Psoas muscle (tissue), 8 donors: ENCODE data around the gene ABCG1. TPM values are rescaled to one million over a fixed set of nuclear protein-coding genes. Genes with fewer than 3 reads are reported as not detected.

Experiments
- ATAC-seq, 4 donors: fragments of 200-7000 bp; cut with Tn5 transposase; one replicate each; pipeline ENCODE4 v1.9.1; 2020; ENCODE audit warnings: moderate library complexity in 3 of 4, mild to moderate bottlenecking in 2 of 4
- DNase-seq, 2 donors: peaks; one replicate each; pipeline ENCODE4 v3.0.0-alpha.2; 2020
- H3K27ac ChIP-seq: fragments of 200-600 bp; one replicate; pipeline ENCODE4 v1.8.0; 2022
- H3K27me3 ChIP-seq, 3 donors: fragments of 200-600 bp in 1 of 3; one replicate each; pipeline versions ENCODE4 v1.6.1 to v1.8.0; 2013 to 2022; ENCODE audit warnings: low read length in 2 of 3, mild to moderate bottlenecking in 2 of 3, moderate library complexity in 1 of 3; ENCODE audit not compliant: insufficient read depth in 3 of 3
- H3K36me3 ChIP-seq, 2 donors: fragments of 200-600 bp in 1 of 2; one replicate each; pipeline versions ENCODE4 v1.6.1 to v1.8.0; 2013 to 2022; ENCODE audit warnings: low read depth in 1 of 2, mild to moderate bottlenecking in 1 of 2, moderate library complexity in 1 of 2; ENCODE audit not compliant: insufficient read depth in 1 of 2
- H3K4me1 ChIP-seq: fragments of 200-600 bp; one replicate; pipeline ENCODE4 v1.8.0; 2022
- H3K4me3 ChIP-seq: fragments of 200-600 bp; one replicate; pipeline ENCODE4 v1.8.0; 2022; ENCODE audit warnings: mild to moderate bottlenecking
- H3K9me3 ChIP-seq: fragments of 200-600 bp; one replicate; pipeline ENCODE4 v1.8.0; 2022
- WGBS, 3 donors: extraction: QIAGEN DNeasy Blood & Tissue Kit; methylation state at CpG; one replicate each; pipeline versions ENCODE4 v1.1.6 to v1.1.7; 2013; 5-methylcytosine and 5-hydroxymethylcytosine counted together
- intact Hi-C, 2 donors: fragments of 100-400 bp; cut with DNase I; formaldehyde crosslinking; loops; one replicate each; pipeline versions ENCODE4 v1.11.0 to v1.14.2; 2022
- polyA plus RNA-seq, 3 donors: library from polyadenylated mRNA; stranded (reverse); fragments of 200-250 nt; gene quantifications; one replicate each; pipeline ENCODE4 v1.2.3, GENCODE V29; 2013
- total RNA-seq, 4 donors: library from RNA; stranded (reverse); fragmentation: NEBNext Ultra II Directional in 2 of 4; extraction: Animal tissue kit (Norgen Biotek cat#: 25700) in 2 of 4; gene quantifications; one replicate each; pipeline versions ENCODE4 v1.2.1 to v1.2.4, GENCODE V29; 2021 to 2023
- TF ChIP-seq, protein P1 (sequence below): fragments of 200-600 bp; IDR thresholded peaks from one replicate; pipeline ENCODE4 v1.8.0; 2022; ENCODE audit warnings: antibody characterized with exemption
- donor health status: healthy with polysubstance abuse.
- donor health status: DM: no; HTN: no; CAD: no; lungs with moderate emphysema.
- donor health status: Bipolar disorder and iron deficiency.
- donor health status: healthy.
- donor health status: DM: yes; HTN: yes; CAD: no.
- donor health status: DM: no; HTN: no; CAD: no.
- donor health status: DM: no; HTN: no; CAD: no.
- donor health status: DM: yes; HTN: yes; CAD: no.

The ABCG1 gene
- total and polyA plus RNA-seq, 7 donors, result 2.9 to 35.8 (median 4.4) TPM

DNA sequence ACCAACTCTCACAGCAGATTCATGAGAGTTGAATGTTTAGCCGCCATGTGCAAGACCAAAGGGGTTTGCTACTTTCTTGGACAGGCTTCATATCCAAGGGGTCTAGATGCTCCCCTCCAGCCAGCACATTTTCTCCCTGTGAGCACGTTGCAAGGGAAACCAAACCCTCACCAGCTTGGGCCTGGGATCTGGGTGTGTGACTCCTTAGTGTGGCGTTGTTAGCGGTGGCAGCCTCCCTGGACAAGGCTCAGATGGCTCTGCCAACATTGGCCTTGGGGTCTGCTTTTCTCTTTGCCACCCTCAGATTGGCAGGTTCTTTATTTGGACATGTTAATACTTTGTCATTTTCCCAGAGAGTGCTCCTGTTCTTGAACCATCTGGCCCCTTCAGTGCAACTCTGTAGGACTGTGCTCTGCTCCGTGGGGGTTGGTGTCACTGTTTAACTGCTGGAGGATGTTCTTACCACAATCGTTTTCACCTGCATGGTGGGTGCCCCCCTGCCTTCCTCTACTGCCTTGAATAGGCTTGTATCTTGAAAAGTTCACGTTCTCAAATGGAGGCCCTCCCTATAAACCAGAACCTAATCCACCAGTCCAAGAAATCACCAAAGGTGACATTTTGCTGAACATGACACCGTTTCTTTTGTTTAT lies 13.4 kb downstream of the ABCG1 start:
- ATAC-seq, result no peak
- Histone ChIP-seq H3K27ac (peak overlapping the region; percentile 96), H3K4me1 (peaks cover 93% of the 10 kb centered on the region), H3K36me3 (no peaks in the 10 kb centered on the region), H3K4me3 (peak overlapping the region; percentile 70), H3K9me3 (no peaks in the 10 kb centered on the region), H3K27me3 (no peaks in the 10 kb centered on the region)
- 48 to 65% (median 54%) methylated on average over 8 of the region's 8 CpGs for WGBS, 3 donors
- DNase-seq, result peak in 1 of 2 donors; percentile 51
- intact Hi-C loops, result loop anchor here in 1 of 2 donors (10.0 kb wide), 1 partner anchor 292 kb away; no protein-coding TSS in a partner anchor
- TF ChIP-seq, protein P1, sequence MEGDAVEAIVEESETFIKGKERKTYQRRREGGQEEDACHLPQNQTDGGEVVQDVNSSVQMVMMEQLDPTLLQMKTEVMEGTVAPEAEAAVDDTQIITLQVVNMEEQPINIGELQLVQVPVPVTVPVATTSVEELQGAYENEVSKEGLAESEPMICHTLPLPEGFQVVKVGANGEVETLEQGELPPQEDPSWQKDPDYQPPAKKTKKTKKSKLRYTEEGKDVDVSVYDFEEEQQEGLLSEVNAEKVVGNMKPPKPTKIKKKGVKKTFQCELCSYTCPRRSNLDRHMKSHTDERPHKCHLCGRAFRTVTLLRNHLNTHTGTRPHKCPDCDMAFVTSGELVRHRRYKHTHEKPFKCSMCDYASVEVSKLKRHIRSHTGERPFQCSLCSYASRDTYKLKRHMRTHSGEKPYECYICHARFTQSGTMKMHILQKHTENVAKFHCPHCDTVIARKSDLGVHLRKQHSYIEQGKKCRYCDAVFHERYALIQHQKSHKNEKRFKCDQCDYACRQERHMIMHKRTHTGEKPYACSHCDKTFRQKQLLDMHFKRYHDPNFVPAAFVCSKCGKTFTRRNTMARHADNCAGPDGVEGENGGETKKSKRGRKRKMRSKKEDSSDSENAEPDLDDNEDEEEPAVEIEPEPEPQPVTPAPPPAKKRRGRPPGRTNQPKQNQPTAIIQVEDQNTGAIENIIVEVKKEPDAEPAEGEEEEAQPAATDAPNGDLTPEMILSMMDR, result no peak

DNA sequence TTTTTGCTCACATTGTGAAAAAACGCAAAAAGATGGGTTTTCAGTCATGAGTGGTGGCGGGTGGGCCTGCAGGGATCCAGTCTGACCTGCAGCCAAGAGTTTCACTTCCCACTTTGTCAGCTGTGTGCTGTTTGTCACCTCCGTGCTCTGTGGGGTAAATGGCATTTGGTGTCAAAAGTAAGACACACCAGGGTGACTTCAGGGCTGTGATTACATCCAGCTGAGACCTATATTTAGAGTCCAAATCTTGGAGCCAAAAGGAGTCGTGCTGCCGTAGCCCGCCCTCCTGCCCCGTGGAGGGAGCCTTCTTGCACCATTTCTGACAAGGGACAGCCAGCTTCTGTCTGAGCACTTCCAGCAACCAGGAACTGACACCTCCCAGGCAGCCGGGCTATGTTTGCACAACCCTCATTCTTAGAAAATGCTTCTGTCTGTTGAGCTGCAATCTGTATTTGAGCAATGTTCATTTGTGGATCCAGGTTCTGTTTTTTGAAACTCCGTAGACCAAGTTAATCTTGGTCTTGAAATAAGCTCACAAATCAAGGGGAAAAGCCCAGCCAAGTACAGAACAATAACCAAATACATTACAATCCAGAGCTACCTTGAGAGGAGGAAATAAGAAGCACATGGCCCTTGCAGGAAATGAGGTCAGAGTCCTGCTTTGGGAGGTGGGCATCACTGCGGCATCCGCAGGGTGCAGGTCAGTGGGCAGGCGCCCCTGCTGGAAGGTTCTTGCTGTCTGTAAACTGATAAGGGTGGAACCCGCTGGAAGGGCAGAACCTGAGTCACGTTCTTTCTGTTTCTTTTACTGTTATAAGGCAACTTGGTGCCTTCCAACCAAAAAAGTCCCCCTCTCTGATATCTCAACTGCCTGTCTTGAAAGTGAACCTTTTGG lies 14.4 kb downstream of the ABCG1 start:
- TF ChIP-seq, protein P1, result peak; percentile 47
- H3K36me3 ChIP-seq, result no peaks in the 10 kb centered on the region
- 3 to 8% (median 8%) methylated on average over 14 of the region's 14 CpGs for WGBS, 3 donors
- H3K4me1 ChIP-seq, result peaks cover 88% of the 10 kb centered on the region
- peak; percentile 75 to 88 (median 85) for ATAC-seq
- no peaks in the 10 kb centered on the region for H3K9me3 ChIP-seq
- intact Hi-C loops, result loop anchor here in 1 of 2 donors (10.0 kb wide), 1 partner anchor 291 kb away; no protein-coding TSS in a partner anchor
- DNase-seq, result peak; percentile 89 to 93
- H3K27ac ChIP-seq, result peak overlapping the region; percentile 96
- peak overlapping the region; percentile 70 for H3K4me3 ChIP-seq
- no peaks in the 10 kb centered on the region for H3K27me3 ChIP-seq

DNA sequence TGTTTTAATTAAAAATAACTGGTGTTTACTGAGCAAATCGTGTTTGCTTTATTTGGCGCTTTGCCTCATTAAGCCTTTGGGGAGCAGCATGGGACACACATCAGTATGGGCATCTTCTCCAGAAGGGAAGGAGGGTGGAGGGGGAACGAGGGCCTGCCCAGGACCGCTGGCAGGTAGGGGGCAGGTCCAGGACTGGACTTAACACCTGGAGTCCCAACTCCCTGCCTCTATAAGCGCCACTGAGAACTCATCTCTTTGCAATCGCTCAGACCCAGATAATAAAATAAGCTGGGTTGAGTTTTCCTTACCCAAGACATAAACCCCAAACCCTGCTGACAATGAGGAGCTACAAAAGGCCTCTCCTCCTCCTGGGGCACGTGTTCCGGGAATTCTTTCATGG lies 15.1 kb downstream of the ABCG1 start:
- ATAC-seq, result peak in 1 of 4 donors; percentile 22
- WGBS, 3 donors, result 38 to 44% (median 43%) methylated on average over 8 of the region's 8 CpGs

GRCh38 chr21:42234464-42235241 lies 15.7 kb downstream of the ABCG1 start:
- Histone ChIP-seq H3K9me3 (no peaks in the 10 kb centered on the region), H3K36me3 (no peaks in the 10 kb centered on the region), H3K27ac (peak overlapping the region; percentile 96), H3K4me3 (peak overlapping the region; percentile 70), H3K4me1 (peaks cover 76% of the 10 kb centered on the region), H3K27me3 (no peaks in the 10 kb centered on the region)
- DNase-seq, result peak; percentile 75 to 86
- WGBS, 3 donors, result 1 to 2% (median 2%) methylated on average over 52 to 73 of the region's 73 CpGs
- peak; percentile 54 to 72 (median 62) for ATAC-seq
- intact Hi-C loops, result loop anchor here in 1 of 2 donors (10.0 kb wide), 1 partner anchor 290 kb away; no protein-coding TSS in a partner anchor
- TF ChIP-seq, protein P1, result no peak

More for the DNA sequence above, 15.1 kb downstream of the ABCG1 start:
- no peaks in the 10 kb centered on the region for H3K27me3 ChIP-seq
- H3K36me3 ChIP-seq, result no peaks in the 10 kb centered on the region
- peak in 1 of 2 donors; percentile 41 for DNase-seq
- H3K4me3 ChIP-seq, result peak overlapping the region; percentile 70
- H3K4me1 ChIP-seq, result peaks cover 81% of the 10 kb centered on the region
- intact Hi-C loops, result loop anchor here in 1 of 2 donors (10.0 kb wide), 1 partner anchor 291 kb away; no protein-coding TSS in a partner anchor
- H3K9me3 ChIP-seq, result no peaks in the 10 kb centered on the region
- TF ChIP-seq, protein P1, result no peak
- H3K27ac ChIP-seq, result peak overlapping the region; percentile 96
